Esophagus squamous epithelium (tissue), 4 donors: ENCODE data around the gene KIAA1671.

Source experiments
- CTCF ChIP-seq, 6 experiments: fragments of 450-650 bp in 4 of 6; fragments of 200-600 bp in 2 of 6; sonication (generic) in 2 of 6; IDR thresholded peaks; one replicate each; pipeline ENCODE4 v1.5.1; 2016 to 2019; ENCODE audit warnings: antibody characterized with exemption in 6 of 6, mild to moderate bottlenecking in 4 of 6, moderate library complexity in 4 of 6
- POLR2A ChIP-seq, 4 donors: fragments of 450-650 bp; IDR thresholded peaks; one replicate each; pipeline ENCODE4 v1.6.1; 2017; ENCODE audit warnings: antibody characterized with exemption in 4 of 4, mild to moderate bottlenecking in 4 of 4, moderate library complexity in 3 of 4

- TF ChIP-seq CTCF (IDR thresholded peaks at IDR 0.05) (no peak), POLR2A (IDR thresholded peaks at IDR 0.05) (no peak)
Observed at GRCh38 chr22:25208743-25209505, 256.4 kb downstream of the KIAA1671 start.
